T-helper 9 cell (primary cell): ENCODE results near the gene ZNF71.
"Not testable (repeated sequence)": the region's sequence is repeated elsewhere in the genome, so short reads cannot be mapped to it uniquely, and the experiment has no call there.

Experiments
- DNase-seq: peaks from one replicate; pipeline ENCODE4 v3.0.0-alpha.2; 2020

The ZNF71 gene

GRCh38 chr19:56623006-56623405, 27.9 kb downstream of the ZNF71 start:
- DNase-seq = no peak

DNA sequence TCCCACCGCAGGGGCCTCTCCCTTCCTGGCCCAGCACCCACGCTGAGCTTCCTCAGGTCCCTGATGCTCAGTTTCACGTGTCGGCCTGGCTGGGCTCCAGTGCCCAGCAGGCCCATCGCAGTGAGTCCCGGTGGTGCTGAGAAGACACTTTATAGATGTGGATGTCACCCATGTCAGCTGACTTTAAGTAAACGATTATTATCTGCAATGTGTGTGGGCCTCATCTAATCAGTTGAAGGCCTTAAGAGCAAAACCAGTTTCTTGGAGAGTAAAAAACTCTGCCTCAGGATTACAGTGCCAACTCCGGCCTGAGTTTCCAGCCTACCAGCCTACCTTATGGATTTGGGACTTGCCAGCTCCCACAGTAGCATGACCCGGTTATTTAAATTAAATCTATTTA, 30.6 kb downstream of the ZNF71 start:
- DNase-seq = no peak

DNA sequence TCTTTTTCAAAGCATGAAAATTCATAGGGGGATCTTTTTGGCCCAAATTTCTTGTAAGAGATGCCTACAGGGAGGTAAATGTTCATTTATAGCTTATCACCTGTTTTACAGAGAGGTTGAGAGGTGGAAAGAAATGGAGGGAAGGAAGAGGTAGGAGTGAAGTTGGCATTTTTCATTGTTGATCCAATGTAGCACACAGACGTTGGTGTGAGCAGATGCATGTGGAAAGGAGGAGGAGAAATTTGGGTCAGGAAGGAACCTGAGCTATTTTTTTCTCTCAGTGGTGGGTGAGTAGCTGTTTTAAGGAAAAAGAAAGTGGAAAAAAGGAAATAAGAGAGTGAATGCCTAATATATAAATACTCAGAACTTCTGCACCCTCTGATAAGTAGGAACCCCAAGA, 37.9 kb downstream of the ZNF71 start:
- no peak for DNase-seq

DNA sequence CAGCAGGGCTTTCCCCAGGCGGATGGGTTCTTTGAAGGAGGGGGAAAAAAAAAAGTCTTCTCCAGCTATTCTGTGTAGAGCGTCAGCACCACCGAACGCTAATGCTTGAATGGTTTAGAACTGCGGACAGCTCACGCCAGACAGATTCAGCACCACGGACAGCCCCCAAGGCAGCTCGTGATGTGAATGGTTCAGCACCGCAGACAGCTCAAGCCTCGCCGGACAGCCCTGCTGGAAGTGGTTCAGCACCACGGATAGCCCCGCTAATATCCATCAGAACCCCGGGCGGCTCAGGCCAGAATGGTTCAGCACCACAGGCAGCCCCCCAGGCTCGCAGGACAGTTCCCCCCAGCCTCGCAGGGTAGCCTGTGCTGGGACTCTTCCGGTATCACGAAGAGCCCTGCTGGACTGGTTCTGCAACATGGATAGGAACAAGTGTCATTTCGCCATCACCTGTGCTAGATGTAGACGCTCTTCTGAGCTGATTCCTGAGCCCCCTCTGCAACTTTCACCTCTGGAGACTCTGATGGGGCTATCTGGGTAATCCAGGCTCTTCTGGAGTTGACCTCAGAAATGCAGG, 43.0 kb downstream of the ZNF71 start:
- DNase-seq = no peak

DNA sequence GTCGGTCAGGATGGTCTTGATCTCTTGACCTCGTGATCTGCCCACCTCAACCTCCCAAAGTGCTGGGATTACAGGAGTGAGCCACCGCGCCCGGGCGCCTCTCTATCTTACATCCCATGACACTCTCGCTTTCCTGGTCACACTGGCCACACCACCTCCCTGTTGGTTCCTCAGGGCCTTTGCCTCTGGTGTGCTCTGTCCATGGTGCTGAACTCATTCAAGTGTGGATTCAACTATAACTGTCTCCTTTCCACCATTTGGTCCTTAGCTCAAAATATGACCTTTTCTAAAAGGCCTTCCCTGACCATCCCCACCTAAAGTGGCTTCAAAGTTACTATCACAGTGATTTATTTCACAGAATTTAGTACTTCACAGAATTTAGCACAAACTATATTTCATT, 44.1 kb downstream of the ZNF71 start:
- no peak for DNase-seq

GRCh38 chr19:56642711-56643459, 47.8 kb downstream of the ZNF71 start, which contains the start of gene SMIM17:
Gene SMIM17 (plus strand): TSS chr19:56643159. CDS start chr19:56645668, 2,509 bp downstream.
- no peak for DNase-seq

- DNase-seq = no peak
Measured at GRCh38 chr19:56643460-56643955, 48.4 kb downstream of the ZNF71 start.

GRCh38 chr19:56654151-56654550, 59.0 kb downstream of the ZNF71 start:
- DNase-seq = no peak

DNA sequence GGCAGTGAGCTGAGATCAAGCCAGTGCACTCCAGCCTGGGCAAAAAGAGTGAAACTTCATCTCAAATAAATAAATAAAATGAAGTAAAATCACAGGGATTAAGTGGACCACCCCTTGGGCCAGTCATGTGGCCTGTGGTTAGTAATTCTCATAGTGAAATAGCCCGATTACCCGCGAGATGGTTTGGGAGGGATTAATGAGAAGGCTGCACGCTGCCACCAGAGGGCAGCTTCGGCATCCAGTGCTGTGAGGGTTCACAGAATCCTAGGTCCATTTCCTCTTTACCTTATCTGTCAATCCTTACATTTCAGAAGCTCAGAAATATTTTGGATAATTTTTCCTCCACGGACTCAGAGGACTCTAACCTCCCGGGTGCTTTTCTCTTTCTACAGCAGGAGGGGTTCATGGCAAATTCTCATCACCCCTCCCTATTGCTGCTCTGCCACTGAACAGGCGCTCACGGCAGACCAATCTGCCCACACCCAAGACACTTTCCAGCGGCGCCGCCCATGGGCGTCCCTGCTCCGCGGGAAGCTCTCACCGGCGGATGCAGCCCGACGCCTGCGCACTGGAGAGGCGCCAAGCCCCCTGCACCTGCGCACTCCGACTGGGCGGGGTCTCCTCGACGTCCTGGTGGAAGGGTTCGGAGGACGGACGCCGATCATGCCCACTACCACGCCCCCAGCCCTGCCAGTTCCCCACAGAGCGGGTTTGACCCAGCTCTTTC, 65.4 kb downstream of the ZNF71 start:
- no peak for DNase-seq

GRCh38 chr19:56661248-56661647, 66.1 kb downstream of the ZNF71 start:
- no peak for DNase-seq

GRCh38 chr19:56663931-56664500, 68.9 kb downstream of the ZNF71 start:
- no peak for DNase-seq

GRCh38 chr19:56664511-56664910, 69.4 kb downstream of the ZNF71 start:
- no peak for DNase-seq

DNA sequence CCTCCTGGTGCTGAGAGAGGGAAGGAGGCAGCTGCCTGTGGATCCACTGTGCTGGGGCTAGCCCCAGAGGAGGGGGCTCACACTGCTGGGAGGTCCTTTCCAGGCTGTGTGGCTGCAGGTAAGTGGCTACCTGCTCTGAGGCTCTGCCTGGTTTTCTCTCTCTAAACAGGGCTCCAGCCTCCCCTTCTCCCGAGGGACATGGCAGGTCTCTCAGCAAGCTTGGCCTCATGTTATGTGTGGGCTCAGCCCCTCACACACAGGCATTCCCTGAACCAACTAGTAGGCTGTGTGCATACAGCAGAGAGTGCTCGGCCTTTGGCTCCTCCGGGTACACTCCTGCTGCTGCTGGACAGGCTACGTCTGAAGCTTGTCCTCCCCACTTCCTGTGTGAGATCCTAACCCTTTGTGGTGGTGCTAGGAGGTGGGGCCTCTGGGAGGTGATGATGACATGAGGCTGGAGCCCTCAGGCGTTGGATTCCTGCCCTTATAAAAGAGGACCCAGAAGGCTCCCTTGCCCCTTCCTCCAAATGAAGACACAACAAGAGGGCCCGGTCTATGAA, 72.3 kb downstream of the ZNF71 start:
- no peak for DNase-seq

DNA sequence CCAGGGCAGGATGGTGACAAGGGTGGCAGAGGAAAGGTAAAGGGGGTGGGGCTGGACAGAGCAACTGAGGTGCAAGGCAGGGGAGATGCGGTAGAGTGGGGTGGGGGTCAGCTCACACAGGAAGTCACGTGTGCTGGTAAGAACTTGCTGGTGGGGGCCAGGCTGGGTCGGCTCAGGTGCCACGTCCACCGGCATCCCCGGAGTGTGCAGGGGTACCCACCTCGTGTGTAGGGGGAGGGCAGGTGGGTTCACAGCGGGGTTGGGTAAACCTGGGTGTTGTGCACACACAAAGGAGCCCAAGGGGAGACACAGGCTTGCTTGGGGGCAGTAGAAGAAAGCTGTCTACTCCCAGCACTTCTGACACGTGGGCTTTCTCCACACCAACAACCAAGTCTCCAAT, 73.6 kb downstream of the ZNF71 start:
- DNase-seq = no peak

- DNase-seq = no peak
Measured at GRCh38 chr19:56670401-56670960, 75.4 kb downstream of the ZNF71 start.

GRCh38 chr19:56670961-56671612, 76.0 kb downstream of the ZNF71 start:
- DNase-seq = no peak

- DNase-seq = peak; percentile 60
Measured at GRCh38 chr19:56671613-56671994, 76.5 kb downstream of the ZNF71 start, which contains the start of gene ZNF835. Gene ZNF835 (minus strand): TSS chr19:56671757. CDS start chr19:56665198, 6,559 bp downstream.

DNA sequence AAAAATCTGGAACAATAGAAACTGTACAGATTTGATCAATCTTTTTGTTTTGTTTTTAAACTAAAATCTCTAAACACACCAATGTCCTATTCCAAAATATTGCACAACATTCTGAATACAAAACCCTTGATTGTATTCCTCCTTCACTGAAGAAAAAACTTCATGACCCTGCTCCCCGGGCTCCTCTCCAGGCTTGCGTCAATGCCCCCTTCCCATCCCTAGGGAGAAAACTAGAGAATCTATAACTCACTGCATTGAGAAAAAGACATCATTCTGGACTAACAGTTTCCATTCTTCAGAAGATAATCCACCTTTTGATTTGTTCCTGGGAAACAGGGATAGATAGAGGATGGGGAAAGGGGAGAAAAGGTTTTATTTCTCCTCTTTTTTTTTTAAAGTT, 77.5 kb downstream of the ZNF71 start:
- not testable (repeated sequence) for DNase-seq
